ENCODE data around the gene NABP1. TPM values are rescaled to one million over a fixed set of nuclear protein-coding genes. Genes with fewer than 3 reads are reported as not detected.

Gene NABP1
- total RNA-seq, 2 experiments from 2014 or later: 41.1 to 42.1 TPM

DNA sequence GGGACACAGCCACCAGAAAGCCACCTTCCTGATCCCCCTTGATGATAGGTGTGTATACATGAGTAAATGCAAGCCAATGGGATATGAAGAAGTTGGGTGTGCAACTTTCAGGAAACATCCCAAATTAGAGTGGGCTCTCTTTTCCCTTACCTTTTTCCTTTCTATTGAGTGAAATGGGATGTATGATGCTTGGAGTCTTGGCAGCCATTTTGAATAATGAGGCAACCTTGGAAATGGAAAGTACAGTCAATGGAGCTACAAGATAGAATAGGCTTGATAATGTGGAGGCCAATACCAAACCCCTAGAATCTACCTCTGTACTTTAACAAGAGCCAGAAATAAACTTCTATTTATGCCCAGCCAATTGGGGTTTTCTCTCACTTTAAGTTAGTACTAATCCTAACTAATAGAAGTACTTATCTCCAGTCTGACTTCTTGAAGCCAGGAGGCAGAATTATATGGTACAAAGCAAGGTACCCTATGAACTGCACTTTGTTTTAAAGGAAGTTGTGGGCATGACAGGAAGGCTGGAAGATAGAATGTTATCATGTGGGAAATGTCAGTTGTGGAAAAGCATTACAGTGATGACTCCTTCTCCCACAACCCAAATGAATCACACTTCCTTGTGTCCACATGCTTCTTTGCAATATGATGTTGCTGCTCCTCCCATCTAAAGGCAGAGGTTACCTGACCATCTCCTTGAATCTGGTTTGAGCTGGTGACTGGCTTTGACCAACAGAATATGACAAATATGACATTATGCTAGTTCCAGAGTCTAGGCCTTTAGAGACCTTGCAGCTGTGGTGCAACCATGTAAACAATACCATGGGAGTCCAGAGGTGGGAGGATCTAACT, 12.9 kb upstream of the NABP1 start:
- H3K4me3 Mint-ChIP-seq: no peak overlapping the region
- H3K4me1 Mint-ChIP-seq: peaks cover 21% of the 10 kb centered on the region
- H3K9me3 Mint-ChIP-seq: peaks cover 5% of the 10 kb centered on the region
- H3K27ac Mint-ChIP-seq: no peak overlapping the region
- no peaks in the 10 kb centered on the region for H3K27me3 Mint-ChIP-seq
- DNase-seq: no peak
- H3K36me3 Mint-ChIP-seq: peaks cover 2% of the 10 kb centered on the region

DNA sequence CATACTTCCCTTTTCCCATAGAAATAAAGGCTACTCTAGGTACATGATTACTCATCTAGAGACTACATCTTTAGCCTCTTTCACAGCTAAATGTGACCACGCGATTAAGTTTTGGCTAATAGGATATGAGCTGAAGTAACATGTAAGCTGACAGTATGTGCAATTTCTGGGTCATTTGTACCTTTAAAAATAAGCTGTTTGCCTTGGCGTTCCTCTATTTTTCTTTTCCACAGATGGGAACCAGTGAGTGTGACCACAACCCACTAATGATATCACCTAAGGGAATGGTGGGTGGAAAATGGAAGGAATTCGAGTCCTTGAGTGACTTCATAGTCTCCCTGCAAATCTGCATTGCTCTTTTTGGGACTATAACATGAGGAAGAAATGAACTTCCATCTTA, 11.7 kb upstream of the NABP1 start:
- no peaks in the 10 kb centered on the region for H3K27me3 Mint-ChIP-seq
- peaks cover 21% of the 10 kb centered on the region for H3K4me1 Mint-ChIP-seq
- peaks cover 2% of the 10 kb centered on the region for H3K36me3 Mint-ChIP-seq
- no peak overlapping the region for H3K27ac Mint-ChIP-seq
- DNase-seq: no peak
- H3K9me3 Mint-ChIP-seq: peaks cover 5% of the 10 kb centered on the region
- no peak overlapping the region for H3K4me3 Mint-ChIP-seq

DNA sequence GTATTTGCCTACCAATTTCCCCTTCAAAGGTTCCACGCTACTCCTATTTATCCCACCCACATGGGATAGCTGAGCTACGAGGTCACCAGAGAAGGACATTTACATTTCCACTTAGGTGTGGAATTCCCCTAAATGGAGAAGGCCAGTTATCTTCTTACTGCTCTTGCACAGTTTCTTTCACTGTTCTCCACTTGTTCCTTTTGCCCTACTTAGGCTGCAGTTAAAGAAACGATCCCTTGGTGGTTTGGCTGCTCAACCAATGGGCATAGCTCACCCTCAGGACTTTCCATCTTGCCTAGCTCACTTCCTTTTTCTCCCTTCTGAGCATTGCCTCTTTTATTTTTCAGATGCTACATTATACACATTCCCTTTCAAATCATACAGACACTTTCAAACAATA, 11.2 kb upstream of the NABP1 start:
- H3K36me3 Mint-ChIP-seq: peaks cover 2% of the 10 kb centered on the region
- H3K27me3 Mint-ChIP-seq: no peaks in the 10 kb centered on the region
- no peak overlapping the region for H3K4me3 Mint-ChIP-seq
- DNase-seq: no peak
- peaks cover 21% of the 10 kb centered on the region for H3K4me1 Mint-ChIP-seq
- H3K27ac Mint-ChIP-seq: peak overlapping the region; percentile 2
- H3K9me3 Mint-ChIP-seq: peaks cover 5% of the 10 kb centered on the region

DNA sequence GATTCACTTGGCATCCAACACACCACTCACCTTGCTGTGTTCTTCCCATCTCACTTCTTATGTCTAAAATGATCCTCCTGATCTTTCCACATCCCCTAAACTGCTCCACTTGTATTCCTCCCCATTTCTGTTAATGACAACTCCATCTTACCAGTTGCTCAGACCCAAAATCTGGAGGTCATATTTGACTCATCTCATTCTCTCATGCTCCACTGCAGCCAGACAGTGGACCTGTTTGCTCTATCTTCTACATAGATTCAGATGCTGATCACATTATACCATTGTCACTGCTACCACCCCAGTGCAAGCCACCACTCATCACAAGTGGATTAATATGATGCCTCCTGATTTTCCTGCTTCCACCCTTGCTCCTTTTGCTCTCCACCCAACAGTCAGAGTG, 7.9 kb upstream of the NABP1 start:
- H3K36me3 Mint-ChIP-seq: no peaks in the 10 kb centered on the region
- H3K27ac Mint-ChIP-seq: no peak overlapping the region
- no peaks in the 10 kb centered on the region for H3K27me3 Mint-ChIP-seq
- no peak overlapping the region for H3K4me3 Mint-ChIP-seq
- H3K9me3 Mint-ChIP-seq: peaks cover 3% of the 10 kb centered on the region
- no peak for DNase-seq
- H3K4me1 Mint-ChIP-seq: peaks cover 16% of the 10 kb centered on the region

DNA sequence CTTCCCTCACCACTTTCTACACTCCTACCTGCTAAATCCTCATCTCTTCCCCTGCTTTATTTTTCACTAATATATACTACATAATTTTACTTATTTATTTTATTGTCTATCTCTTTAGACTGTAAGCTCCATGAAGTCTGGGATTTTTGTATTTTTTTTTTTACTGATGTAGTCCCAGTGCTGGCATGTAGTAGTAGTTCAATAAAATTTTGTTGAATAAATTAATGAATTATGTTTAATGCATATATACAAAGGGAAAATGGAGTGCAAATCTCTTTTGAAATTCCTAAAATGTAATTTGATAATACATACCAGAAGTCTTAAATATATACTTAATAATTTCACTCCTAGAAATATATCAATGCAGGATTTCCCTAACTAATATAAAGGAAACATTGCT, 7.1 kb upstream of the NABP1 start:
- H3K36me3 Mint-ChIP-seq: no peaks in the 10 kb centered on the region
- DNase-seq: no peak
- no peak overlapping the region for H3K27ac Mint-ChIP-seq
- H3K4me3 Mint-ChIP-seq: no peak overlapping the region
- H3K4me1 Mint-ChIP-seq: peaks cover 15% of the 10 kb centered on the region
- H3K9me3 Mint-ChIP-seq: peaks cover 3% of the 10 kb centered on the region
- H3K27me3 Mint-ChIP-seq: no peaks in the 10 kb centered on the region

DNA sequence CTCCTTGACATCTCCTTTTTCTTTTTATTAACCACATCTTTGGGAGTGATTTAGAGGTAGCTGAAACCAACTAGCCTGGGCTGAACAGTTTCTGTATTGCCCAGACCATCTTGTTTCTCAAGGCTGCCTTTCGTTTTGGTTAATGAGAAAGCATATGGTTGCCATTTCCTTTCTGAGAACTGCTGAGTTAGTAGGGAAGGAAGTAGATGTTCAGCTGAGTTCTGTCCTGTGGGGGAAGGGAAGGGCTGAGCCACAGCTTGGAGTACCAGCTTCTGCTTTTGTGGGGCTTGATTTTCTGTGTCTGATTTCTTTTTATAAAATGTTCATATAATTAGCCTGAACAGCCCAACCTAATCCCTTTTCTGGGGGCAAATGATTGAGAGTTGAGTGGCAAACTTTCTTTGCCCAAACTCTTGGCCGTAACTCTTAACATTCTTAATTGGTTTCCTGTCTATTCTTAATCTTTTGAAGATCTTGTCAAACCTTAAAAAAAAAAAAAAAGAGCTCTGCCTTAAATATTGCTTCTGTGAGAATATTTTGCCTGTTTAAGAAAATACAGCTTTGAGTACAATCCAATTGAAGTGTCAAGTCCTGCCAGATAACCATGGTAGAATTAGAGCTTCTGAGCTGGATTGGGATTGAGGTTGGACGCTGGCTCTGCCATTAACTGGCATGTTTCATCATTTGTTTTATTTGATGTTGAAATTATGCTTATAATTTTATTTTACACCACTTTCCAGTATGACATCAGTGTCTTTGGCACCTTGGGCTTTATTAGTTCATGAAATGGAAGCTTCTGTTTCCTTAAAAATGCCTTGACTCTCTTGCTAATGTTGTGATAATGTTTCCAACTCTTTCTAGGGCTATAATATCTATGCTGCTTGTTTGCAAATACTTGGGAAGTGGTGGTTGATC, 1.9 kb upstream of the NABP1 start:
- Mint-ChIP-seq H3K4me3 (peak overlapping the region; percentile 91), H3K27ac (peak overlapping the region; percentile 99), H3K9me3 (peaks cover 3% of the 10 kb centered on the region), H3K36me3 (peaks cover 20% of the 10 kb centered on the region), H3K4me1 (peaks cover 30% of the 10 kb centered on the region), H3K27me3 (no peaks in the 10 kb centered on the region)
- DNase-seq: peak; percentile 57

DNA sequence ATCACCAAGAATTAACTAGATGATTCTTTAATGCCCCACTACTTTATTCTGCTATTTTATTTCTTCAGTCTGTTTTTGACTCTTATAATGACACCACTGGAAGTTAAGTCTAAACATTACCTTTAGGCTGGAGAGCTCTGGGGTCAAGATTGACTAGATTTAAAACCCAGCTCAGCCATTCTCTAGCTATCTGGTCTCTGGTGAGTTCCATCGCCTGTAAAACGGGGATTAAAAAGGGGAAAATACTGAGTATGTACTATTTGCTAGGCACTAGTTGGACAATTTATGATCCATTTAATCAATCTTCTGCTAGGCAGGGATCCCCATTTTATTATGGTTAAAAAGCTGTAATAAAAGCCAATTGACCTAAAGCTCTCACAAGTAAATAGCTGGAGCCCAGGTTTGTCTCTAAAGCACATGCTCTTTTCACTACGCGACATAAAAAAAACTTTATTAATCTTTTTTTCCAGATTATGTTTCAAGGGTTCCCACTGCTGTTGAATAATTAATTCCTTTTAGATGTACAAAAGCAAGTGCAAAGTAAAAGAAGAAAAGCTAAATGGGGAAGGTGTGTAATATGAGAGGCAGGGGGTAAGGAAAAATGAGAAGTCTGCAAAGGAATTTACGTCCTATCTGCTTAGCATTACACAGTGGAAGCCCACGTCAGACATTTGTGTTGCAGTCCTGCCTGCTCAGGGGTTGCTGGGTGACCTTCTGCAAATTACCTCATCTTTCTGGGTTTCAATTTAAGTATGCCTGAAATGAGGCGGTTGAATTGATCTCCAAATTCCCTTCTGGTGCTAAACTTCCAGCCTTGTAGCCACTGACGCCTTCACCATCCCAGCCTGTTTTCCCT, 918 bp upstream of the NABP1 start:
- Mint-ChIP-seq H3K4me1 (peaks cover 35% of the 10 kb centered on the region), H3K27ac (peak overlapping the region; percentile 99), H3K4me3 (peak overlapping the region; percentile 91), H3K27me3 (no peaks in the 10 kb centered on the region), H3K9me3 (peaks cover 3% of the 10 kb centered on the region), H3K36me3 (peaks cover 26% of the 10 kb centered on the region)
- DNase-seq: peak; percentile 62

DNA sequence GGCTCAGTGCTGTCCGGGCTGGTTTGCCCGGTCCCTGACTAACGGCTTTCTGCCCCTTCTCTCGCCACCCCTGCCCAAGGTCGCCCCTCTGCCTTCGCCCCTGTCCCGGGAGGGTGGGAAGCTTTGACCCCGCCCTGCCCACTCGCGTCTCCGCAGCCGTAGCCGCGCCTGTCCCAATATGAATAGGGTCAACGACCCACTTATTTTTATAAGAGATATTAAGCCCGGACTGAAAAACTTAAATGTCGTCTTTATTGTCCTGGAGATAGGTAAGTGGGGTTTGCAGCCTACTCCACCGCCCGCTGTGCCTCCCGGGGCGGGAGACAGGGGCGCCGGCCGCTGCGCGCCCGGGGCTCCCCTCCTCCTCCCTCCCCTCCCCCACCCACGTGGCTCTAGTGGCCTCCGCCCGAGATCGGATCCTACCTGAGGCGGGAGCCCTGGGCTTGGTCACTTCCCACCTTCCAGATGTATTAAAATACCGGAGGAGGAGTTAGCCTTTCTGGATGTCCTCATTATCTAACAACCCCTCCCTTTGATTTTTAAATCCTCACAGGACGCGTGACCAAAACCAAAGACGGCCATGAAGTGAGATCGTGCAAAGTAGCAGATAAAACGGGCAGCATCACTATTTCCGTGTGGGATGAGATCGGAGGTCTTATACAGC, 633 bp downstream of the NABP1 start:
- H3K4me1 Mint-ChIP-seq: peaks cover 49% of the 10 kb centered on the region
- peak; percentile 50 for DNase-seq
- H3K36me3 Mint-ChIP-seq: peaks cover 38% of the 10 kb centered on the region
- H3K4me3 Mint-ChIP-seq: peak overlapping the region; percentile 91
- peak overlapping the region; percentile 99 for H3K27ac Mint-ChIP-seq
- H3K9me3 Mint-ChIP-seq: no peaks in the 10 kb centered on the region
- H3K27me3 Mint-ChIP-seq: no peaks in the 10 kb centered on the region

DNA sequence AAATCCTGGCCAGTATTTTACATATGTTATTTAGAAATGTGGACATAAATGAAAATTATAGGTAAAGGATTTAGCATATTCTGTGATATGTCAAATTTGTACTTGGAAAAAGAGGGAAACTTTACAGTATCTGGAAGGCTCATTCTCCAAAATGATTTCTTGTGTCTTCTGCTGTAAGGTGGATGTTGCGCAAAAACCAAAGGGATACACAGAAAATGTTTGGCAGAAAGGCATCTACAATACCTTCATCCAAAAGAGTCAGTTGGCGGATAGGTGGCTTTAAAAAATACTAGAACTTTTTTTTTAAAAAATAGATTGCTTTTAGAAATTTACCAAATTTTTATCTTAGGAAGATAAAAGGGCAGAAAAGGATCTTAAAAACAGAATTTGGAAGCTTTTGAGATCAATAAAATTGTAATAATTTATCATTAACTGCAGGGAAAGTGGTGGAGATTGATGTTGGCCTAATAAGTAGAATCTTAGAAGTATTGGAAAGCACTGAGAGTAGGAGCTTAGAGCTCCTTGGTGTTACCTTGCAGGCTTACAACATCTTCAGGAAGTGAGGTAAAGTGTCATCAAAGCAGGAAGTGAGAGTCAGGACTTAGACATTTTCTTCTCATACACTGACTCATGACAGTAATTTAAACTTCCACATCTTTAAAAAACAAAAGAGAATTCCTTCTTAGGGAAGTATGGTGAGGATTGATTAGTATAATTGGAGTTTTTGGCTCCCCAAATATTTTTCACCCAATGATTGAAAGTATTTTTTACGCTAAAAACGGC, 2.1 kb downstream of the NABP1 start:
- H3K27ac Mint-ChIP-seq: peak overlapping the region; percentile 99
- H3K4me1 Mint-ChIP-seq: peaks cover 53% of the 10 kb centered on the region
- no peaks in the 10 kb centered on the region for H3K27me3 Mint-ChIP-seq
- H3K36me3 Mint-ChIP-seq: peaks cover 41% of the 10 kb centered on the region
- H3K9me3 Mint-ChIP-seq: no peaks in the 10 kb centered on the region
- peak overlapping the region; percentile 91 for H3K4me3 Mint-ChIP-seq
- no peak for DNase-seq

DNA sequence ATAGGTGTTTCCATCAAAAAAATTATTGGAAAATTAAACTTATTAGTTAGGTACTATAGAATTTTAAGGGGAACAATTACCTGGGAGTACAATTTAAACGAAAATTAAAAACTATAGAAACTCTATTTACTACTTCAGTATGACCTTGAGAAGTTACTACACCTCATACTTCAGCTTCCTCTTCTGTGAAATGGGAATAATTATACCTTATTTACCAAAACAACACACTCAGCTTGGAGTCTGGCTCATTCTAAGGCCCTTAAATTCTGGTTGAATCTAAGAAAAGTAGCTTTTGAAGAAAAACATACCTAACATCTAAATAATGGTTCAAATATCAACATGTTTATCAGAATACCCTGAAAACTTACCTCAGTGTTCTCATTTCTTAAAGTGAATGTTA, 2.7 kb downstream of the NABP1 start:
- DNase-seq: no peak
- Mint-ChIP-seq H3K27me3 (no peaks in the 10 kb centered on the region), H3K36me3 (peaks cover 44% of the 10 kb centered on the region), H3K9me3 (no peaks in the 10 kb centered on the region), H3K4me3 (peak overlapping the region; percentile 91), H3K4me1 (peaks cover 52% of the 10 kb centered on the region), H3K27ac (peak overlapping the region; percentile 99)

DNA sequence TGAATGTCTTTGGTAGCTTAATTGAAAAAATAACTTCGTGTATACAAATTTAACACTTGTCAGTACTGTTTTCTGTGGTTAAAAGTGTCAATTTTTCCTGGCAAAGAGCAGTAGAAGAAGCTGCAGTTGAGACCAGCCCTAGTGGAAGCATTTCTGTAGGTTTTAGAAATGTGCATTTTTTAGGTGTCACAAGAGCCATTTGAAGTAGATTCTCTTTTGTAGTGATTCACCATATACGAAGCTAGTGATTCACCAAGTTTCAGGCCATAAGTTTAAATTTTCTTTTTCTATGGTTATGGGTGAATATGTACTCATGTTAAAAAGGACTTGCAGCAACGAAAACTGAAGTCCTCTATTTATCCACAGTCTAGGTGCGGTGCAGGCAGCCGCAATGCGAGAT, 4.2 kb downstream of the NABP1 start:
- Mint-ChIP-seq H3K4me1 (peaks cover 50% of the 10 kb centered on the region), H3K4me3 (peak overlapping the region; percentile 22), H3K36me3 (peaks cover 46% of the 10 kb centered on the region), H3K27me3 (no peaks in the 10 kb centered on the region), H3K27ac (peak overlapping the region; percentile 41), H3K9me3 (no peaks in the 10 kb centered on the region)
- DNase-seq: no peak

DNA sequence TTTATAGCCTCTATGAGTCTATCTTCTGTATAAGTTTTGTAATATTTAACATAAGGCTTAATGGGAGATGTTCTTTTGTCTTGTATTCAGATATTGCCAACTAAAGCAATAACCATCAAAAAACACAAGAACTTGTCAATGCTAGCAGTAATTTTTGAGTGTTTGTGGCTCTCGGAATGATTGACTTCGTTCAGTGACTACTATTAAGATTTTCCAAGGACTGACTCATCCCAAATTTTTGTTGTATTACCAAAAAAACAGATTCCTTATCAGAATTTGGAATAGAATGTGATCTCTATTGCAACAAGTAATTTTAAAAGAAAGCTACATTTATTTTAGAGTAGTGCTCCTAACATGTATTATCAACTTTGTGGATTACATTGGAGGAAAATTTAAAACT, 8.1 kb downstream of the NABP1 start:
- Mint-ChIP-seq H3K27me3 (no peaks in the 10 kb centered on the region), H3K9me3 (no peaks in the 10 kb centered on the region), H3K4me1 (peaks cover 71% of the 10 kb centered on the region), H3K4me3 (no peak overlapping the region), H3K36me3 (peaks cover 37% of the 10 kb centered on the region), H3K27ac (no peak overlapping the region)
- DNase-seq: no peak

DNA sequence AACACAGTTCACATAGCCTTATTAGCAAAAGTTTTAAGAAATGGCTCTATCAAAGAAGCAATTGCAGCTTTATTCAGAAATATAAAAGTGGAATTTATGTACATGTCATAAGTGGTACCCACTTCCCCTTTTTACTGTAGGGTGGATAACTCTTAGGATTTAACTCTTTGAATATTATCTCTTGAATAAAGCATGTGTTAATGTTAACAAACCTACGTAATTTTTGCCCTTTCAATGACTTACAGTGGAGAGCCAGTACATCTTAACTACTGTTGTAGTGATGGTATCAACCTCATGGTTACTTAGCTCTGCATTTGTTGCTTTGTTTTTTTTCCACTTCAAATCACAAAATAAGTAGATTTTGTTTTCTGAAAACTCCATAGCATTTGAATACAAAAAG, 8.8 kb downstream of the NABP1 start:
- H3K36me3 Mint-ChIP-seq: peaks cover 32% of the 10 kb centered on the region
- H3K9me3 Mint-ChIP-seq: no peaks in the 10 kb centered on the region
- no peak overlapping the region for H3K4me3 Mint-ChIP-seq
- no peak overlapping the region for H3K27ac Mint-ChIP-seq
- peaks cover 68% of the 10 kb centered on the region for H3K4me1 Mint-ChIP-seq
- no peak for DNase-seq
- no peaks in the 10 kb centered on the region for H3K27me3 Mint-ChIP-seq

DNA sequence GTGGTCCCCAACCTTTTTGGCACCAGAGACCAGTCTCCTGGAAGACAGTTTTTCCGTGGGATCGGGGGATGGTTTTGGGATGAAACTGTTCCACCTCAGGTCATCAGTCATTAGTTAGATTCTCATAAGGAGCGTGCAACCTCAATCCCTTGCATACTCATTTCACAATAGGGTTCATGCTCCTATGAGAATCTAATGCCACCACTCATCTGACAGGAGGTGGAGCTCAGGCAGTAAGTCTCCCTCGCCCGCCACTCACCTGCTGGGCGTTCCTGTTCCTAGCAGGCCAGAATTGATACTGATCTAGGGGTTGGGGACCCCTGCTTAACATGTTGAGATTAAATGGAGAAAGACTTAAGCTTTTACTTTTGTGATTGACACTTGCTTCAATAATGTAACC, 9.9 kb downstream of the NABP1 start:
- Mint-ChIP-seq H3K27me3 (no peaks in the 10 kb centered on the region), H3K9me3 (no peaks in the 10 kb centered on the region), H3K27ac (peak overlapping the region; percentile 63), H3K4me1 (peaks cover 62% of the 10 kb centered on the region), H3K4me3 (no peak overlapping the region), H3K36me3 (peaks cover 22% of the 10 kb centered on the region)
- DNase-seq: no peak

Data from activated naive CD8-positive, alpha-beta T cell treated with anti-CD3 and anti-CD28 coated beads for 36 hours (primary cell).